ENCODE data around the gene MAML3.

The MAML3 gene

DNA sequence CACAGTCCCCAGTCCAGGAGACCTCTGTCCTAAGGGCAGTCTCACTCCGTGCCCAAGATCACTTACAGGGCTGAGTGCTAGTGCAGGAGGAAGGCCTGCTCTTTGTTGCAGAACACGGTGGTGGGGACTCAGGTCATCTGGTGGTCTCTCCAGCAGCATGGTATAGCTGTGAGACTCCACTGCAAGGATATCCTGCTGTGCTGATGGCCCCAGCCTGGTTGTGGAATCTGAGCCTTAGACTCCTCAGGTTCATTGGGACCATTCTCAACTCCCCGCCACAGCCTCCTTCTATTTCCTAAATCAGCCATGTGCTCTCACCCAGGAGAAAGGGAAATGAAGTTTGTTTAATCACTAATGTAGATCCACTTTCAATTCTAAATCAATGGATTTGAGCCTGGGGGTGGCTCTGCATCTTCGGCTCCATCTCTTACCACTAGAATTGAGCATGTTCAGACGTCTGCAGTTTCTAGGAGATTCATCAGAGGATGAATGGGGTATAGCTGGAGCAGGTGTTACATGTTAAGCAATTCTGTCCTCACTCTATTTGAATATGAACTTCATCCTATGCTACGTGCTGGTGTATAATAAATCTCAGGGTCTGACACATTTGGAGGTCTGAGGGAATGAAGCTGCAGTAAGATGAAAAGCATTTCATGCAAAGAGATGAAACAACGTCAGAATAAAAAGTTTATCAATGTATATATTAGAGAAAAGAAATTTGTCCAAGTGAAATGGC is 299.1 kb downstream of the MAML3 start:
- no peak for DNase-seq

DNA sequence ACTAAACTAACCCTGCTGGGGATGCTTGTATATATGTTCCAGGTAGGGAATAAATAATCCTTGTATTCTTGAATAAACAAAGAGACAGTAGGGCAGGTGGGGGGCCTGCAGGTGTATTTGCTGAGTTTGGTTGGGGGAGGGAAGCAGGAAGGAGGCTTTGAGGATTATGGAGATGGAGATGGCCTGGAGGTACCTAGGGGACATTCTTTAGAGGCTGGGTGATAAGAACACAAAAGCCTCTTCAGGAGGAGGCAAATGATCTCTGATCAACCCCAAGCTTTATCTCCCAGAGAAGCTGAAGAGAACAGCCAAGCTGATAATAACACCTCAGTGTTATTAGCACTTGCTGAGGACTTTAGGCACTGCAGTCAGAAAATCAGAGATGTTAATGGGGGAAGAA is 300.7 kb downstream of the MAML3 start:
- DNase-seq: no peak

DNA sequence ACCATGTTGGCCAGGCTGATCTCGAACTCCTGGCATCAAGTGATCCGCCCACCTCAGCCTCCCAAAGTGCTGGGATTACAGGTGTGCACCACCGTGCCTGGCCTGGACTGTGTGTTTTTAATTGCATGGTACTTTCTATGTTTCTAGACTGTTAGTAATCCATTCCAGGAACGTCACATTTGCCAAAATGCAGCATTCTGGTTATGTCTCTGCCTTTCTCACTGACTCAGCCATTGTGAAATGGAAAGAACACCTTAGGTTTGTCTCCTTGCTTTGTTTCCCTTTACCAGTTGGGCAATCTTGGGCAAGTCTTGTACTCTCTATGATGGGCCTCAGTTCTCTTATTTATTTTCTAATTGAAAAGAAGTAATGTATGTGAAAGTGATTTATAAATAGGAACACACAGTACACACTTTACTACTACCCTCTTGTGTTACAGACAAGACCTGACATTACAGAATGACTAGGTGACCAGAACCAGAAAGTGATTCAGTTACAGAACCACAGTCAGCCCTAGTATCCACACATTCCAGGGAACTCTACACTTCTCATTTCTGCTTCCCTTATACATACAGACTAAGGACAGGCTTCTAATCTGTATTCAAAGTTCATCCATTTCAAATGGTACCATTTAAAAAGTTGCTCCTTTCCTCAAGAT is 301.2 kb downstream of the MAML3 start:
- DNase-seq: no peak

DNA sequence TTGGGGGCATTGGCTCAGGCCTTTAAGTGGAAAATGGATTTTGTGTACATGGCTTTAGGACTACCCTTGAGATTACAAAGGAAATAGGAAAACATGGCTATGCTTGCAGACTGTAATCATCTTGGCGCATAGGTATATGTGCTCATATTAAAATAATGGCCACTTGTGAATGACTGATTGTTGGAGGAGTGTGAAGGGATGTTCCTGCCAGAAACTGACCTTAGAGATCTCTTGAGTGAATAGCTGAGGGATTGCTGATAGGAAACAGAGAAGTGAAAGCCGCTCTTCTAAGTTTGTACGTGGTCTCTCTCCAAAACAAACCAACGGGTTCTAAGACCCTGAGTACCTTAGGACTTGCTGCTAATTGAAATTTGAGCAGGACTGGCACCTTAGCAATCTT is 302.3 kb downstream of the MAML3 start:
- DNase-seq: no peak

DNA sequence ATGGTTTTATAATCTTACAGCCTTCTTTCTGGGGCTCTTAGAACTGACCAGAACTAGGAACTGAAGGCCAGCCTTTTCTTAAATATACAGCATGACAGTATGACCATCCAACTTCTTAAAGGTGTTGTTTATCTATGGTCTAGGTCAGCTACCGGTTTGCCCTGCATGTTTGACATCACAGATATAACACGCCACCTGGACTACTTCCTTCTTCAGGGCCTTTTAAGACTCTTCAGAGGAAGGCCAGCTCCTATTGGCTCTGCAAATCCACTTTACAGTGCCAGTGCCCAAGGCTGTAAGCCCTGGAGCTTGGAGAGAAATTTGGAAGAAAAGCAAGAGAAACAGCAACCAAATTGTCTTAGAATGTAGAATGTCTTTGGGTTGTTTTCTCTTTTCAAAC is 302.9 kb downstream of the MAML3 start:
- no peak for DNase-seq

DNA sequence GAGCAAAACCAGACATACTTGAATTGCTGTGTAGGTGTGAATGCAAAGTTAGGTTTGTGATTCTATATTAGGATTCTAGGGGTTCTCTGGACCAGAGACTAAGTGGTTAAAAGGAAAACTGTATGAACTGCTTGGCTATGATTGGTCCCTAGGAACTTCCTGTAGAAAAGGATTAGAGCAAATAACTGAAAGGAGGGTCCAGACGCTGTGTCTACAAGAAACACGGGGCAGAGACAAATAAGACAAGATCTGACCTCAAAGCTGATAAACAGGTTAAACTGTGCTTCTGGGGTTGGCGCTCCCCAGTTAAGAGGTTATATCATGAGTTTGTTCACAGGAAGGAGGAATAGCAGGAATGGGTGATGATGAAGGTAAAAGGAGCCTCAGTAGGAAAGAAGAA is 304.8 kb downstream of the MAML3 start:
- DNase-seq: no peak

DNA sequence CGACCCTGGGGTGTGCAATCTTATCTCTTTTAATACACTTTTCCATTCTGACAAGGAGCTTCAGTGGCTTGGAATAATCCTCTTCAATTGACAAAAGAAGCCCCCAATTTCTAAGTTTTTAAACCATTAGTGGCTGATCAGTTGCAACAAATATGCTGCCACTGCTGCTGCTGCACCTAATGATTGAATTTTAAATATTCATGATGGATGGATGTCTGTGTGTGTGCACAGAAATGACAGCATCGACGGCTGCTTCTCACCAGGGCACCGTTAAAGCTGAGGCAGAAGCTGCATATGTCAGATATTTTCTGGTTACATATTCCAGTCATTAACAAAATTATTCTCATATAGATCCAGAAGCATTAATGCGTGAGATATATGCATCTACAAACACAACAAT is 306.0 kb downstream of the MAML3 start:
- DNase-seq: no peak

DNA sequence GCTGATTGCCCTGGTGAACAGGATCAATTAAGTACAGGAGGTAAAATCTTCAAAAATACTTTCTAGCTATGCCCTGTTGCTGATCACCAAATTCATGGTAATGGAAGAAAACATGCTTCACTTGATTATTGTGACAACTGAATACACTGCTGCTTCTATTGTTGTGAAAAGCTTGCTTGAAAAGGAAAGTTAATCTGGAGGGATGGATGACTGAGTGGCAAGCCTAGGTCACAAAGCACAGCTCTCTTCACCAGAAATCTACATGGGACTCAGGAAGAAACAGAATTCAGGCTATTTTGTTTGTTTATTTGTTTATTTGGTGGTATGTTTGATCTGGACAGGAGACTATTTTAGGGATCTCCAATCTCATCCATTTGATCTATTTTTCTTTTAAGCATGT is 306.4 kb downstream of the MAML3 start:
- DNase-seq: no peak

DNA sequence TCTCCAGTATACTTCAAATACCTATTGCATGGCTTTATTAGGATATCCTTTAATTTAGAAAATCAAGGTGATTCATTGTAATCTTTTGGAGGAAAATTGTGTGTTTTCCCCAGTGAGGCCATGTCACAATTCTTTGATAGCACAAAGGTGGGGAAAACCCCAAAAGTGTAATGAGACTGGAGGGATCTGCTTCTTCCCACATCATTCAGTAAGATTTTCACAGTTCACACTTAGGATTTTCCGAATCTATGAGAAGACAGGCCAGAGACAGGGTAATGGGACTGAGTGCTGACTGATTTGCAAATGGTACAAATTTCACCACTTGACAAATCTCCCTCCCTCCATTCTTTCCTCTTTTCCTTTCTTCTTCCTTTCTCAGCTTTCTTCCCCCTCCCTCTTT is 307.2 kb downstream of the MAML3 start:
- DNase-seq: no peak

DNA sequence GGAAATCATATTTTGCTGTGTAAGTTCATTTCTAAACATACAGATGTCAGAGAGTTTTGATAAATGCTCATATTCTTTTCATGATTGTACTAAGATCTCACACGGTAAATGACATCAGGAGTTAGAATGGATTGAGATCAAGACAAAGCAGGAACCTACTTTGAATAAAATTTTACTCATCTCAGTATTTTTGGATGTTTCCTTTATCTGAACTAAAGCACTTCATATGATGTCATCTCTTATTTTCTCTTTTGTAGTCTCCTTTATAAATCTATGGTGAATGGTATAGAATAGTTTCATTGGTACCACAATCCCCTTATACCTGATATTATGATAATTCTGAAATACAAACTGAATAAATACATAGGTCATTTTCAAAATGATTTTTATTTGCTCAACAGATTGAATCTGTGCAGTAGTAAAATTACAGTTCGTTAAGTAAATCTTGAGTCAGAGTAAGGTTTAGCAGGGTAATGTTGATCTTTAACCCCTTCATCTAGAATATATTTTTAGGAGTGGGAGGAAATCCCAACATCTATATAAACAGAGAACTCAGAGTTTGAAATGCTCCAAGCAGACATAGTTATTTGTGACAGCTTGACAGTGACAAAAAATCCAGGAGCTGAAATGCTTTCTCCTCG is 308.4 kb downstream of the MAML3 start:
- DNase-seq: no peak

DNA sequence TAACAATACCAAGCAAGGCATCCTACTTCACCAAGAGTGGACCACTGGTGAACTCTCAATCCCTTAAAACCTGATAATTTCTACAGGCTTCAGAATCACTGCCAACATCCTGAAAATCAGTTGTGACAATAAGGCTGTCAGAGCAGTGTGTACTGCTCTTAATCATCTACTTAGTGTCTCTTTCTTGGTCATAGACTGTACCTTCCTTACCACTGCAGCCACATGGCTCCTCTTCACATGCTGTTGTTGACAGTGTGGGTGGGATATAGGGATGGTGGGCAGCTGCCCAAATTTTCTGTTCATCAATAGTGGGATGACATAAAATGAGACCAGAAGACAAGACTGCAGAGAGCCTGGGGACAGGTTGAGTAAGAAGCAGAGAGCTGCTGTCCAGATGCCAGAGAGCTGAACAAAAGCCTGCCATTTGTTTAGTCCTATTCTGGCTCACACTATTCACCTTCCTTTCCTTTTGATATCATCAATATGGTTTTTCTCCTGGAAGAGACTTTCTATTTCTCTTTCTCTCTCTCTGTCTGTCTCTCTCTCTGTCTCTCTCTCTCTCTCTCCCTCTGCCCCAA is 309.4 kb downstream of the MAML3 start:
- no peak for DNase-seq

DNA sequence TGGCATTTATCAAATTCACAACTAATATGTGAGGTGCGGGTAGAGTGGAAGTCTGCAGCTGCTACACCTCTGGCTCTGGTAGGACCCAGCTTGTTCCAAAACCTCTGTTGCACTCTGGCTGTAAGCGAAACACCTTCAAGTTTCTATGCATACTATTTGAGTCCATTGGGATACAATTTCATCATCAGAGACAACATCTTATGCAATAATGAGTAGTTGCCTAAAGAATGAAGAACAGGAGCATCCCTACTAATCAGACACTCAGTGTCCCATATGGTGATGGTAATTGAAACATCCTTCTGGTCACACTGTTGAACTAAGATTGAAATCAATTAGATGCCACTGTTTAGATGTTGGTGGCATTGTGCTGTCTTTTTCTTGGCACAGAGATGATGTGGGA is 309.9 kb downstream of the MAML3 start:
- no peak for DNase-seq

DNA sequence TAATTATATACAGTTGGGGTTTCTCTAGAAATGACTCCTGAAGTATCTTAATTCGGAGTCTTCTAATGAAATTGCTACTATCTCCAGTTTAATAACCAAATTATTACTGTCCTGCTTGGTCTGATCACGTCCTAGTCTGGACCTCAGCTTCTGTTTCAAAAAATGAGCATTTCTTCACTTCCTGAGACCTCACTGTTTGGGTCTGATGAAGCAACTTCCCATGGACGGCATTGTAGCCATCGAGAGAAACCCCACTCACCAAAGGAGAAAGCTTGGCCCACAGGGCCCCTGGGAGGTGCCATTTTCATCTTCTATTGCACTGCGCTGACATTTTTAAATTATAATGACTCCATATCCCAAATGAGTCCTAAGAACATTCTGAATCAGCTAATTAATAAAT is 310.3 kb downstream of the MAML3 start:
- no peak for DNase-seq

DNA sequence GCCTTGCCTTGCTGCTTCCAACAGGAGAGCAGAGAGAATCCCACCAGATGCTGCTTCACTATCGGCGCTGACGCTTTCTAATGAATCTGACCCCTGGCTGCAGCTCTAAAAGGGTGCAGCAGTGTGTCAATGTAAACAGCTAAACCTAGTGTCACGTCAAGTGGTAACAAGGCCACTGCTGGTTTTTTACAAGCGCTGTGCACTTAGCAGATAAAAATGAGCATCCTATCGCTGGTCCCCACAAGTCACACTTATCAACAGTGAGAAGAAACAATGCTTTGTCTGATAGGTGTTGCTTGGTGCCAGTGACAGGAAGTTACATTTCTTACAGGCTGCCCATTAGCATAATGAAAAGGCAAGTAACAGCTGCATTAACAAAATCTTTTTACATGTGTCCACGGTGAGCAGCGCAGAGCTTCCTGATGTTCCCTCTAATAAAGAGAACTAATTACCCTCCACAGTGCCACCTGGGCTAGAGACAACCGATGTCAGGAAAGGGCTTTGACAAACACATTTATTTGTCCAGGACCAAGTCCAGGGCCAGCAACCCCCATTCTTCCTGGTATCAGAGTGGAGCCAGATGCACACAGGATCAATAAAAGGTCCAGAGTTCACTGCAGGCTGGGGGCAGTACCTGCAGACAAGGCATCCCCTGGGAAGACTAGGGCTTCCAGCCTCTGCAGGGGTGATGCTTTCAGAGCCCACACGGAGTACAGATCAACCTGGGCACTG is 312.4 kb downstream of the MAML3 start:
- no peak for DNase-seq

DNA sequence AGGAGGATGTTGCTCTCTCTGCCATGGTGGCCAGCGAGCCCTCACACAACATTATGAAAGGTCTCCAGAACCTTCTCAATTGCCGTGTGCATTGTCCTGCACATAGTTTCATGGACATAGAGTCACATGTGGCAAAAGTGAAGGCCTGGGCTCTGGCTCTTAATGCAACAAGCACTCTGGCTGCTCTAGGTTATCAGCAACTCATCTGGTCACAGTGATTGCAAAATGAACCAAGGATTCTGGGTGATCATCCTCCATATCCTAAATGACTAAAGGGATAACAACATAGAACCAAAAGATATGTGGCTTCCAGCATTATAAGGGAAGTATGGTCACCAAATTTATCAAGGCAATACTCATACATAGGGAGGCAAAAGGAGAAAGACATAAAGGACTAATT is 313.2 kb downstream of the MAML3 start:
- no peak for DNase-seq

DNA sequence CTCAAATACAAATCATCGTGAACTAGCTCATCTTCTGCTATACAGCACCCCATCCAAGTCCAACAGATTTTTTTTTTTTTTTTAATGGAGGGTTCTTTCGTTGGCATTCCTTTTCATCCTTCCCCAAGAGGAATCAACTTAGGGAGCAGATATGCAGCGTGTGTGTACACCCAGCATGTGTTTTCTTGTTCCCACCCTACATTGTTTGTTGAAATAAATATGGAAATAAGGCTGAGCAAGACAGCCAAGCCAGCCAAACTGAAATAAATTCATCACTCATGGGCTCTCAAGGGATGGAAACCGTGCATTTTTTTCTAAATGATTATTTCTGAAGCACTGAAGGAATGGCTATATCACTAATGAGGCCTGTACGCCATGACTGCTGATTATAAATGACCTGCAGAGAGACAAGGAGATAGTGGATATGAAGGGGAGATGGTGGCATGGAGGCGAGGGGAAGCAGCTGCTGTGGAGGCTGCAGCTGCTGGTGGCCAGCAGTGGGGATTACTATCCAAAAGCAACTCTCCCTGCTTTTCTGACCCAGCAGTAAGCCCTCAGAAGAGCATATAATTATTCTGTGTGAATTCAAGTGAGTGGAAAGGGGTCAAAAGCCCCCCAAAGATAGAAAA is 314.5 kb downstream of the MAML3 start:
- no peak for DNase-seq

DNA sequence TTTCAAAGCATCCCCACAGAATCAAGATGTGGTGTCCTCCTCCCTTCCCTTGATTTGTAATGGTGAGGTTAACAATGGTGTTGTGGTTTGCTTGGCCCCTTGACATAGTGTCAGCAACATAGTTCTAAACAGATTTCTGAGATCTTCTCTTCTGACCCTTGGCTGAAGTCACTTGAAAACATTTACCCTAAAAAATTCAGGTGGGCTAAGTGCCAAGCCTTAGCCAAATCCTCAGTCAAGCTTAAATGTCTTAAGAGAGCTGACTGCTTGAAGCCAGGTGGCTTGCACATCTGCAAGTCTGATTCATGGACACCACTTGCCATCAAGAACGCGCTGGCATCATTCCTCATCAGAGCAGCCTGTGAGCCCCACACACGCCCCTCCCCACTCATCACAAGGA is 315.2 kb downstream of the MAML3 start:
- peak; percentile 45 for DNase-seq

DNA sequence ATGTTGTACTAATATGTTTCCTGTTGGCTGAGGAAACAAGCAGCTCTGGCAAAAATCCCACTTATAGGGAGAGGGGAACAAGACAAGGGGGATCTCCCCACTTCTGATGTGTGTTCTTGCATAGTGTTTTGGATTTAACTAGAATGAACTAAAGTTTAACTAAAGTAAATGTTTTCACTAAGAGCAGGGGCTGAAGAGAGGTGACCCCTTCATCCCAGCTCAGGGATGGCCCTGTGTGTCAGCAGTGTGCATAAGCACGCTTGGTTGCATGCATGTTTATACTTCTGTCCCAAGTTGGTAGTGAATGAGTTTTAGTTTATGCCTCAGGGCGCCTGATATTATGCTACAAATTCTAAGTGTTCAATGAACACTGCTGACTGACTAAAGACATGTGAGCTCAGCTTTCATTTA is 319.0 kb downstream of the MAML3 start:
- DNase-seq: no peak

DNA sequence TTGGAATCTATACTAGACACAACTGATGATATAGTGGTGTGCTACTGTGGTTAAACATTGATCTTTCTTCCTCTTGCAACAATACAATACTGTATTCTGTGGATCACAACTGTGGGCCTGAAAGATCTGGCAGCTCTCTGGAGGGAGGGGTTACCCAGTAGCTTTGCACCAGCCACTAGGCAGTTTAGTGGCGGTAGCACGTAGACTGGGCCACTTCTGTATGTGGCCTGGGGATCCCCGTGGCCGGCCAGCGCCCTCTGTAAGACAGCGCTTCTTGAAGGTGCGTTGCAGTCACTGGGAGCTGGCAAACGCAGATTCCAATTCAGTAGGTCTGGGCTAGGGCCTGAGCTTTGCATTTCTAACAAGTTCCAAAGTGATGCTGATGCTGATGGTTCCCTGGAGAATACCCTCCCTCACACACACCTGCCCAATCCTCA is 319.7 kb downstream of the MAML3 start:
- no peak for DNase-seq

DNA sequence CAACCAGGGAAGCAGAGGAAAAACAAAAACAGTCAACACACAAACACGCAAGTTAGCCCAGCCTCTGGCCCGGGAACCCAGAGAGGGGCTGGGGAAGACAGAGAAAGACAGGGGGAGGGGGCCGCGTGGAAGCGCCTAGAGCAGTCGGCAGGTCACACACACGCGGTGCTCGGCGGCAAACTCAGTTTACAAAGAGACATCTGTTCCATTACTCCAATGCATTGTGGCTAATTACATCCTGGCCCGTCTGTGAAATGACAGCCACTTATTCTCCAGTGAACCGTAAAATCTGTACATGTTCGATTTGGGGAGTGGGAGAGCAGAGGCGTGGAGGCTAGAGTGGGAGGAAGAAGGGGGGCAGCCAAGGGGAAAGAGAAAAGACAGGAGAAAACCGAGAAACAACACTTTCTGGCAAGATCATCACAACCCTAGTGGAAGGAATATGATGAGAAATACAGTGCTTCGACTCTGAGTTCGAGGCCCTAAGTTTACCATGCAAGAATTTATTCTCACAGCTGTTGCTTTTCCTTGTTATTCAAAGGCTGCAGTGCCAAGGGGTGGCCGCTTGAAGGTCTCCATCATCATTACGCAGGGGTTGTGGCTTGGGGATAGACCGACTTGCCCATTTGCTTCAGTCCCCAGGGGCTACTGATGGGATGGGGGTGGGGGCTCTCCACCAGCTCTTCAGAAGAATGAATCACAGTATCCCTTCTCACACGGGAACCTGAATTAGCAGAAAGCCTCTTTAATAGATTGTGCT is 320.7 kb downstream of the MAML3 start:
- peak; percentile 68 for DNase-seq

DNA sequence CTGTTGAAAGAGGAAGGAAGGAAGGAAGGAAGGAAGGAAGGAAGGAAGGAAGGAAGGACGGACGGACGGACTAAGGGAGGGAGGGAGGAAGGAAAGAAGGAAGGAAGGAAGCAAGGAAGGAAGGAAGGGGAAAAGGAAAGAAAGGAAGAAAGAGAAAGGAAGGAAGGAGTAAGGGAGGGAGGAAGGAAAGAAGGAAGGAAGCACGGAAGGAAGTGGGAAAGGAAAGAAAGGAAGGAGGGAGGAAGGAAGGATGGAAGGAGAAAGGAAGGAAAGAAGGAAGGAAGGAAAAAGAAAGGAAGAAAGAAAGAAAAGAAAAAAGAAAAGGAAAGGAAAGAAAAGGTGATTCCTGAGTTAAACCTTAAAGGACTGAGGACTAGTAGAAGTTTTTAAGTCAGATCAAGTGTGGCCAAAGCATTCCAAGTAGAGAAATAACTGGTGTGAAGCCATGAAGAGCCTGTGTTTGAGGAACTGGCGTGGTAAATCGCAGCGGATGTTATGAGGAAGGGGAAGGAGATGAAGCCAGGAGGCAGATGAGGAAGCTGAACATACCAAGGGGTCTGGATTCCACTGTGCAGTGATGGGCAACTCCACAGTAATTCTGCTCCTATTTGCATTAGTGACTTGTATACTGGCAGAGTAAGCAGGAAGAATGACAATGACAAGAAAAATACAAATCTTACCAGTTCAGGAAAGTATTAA is 324.9 kb downstream of the MAML3 start:
- DNase-seq: no peak

Data from NCI-H524 treated with DMSO at 0.1 percent for 48 hours (cell line).